GM12864 (cell line): ENCODE measurements around the gene DHX36.

Experiments used
- DNase-seq: peaks from one replicate; pipeline ENCODE4 v3.0.0-alpha.2; 2011; ENCODE audit warnings: low read depth
- H3K4me3 ChIP-seq: 2 replicates; pipeline ENCODE4 v1.5.1; 2011; ENCODE audit warnings: mild to moderate bottlenecking, low read depth, low read length, control low read depth
- TF ChIP-seq, protein P1 (sequence below): IDR thresholded peaks from 2 replicates; pipeline ENCODE4 v1.5.1; 2011; ENCODE audit warnings: low read depth, mild to moderate bottlenecking, moderate library complexity, low read length, control low read depth, inconsistent platforms; ENCODE audit errors: missing control alignments

DHX36 gene

DNA sequence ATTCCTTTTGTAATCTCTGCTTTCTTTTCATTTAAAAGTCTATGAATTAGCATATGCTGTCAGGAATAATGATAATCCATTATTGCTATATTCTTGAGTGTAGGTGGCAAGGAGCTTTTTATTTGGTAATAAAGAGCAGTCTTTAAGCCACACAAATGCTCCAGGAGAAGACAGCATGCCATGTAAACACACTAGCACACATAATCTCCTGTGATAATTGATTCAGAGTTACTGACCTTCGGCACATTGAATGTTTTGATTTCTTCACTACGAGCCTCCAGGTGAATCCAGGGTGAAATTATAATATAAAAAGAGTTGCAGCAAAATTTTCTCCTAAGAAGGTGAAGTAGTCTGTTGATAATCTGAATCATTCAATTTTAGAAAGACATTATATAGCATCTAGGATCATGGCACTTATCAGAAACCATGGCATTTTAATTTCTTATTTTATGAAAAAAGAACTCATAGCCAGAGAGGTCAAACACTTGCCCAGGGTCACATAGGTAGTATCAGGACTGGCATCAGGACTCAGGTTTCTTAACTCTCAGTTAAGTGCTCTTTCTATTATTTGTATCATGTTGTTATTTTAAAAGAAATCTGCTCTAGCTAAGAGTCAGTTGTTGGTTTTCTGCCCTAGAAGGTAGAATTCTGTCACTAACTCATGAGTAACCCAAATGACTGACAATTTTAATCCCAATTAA is 21.3 kb upstream of the DHX36 start:
- H3K4me3 ChIP-seq = no peak overlapping the region
- DNase-seq = no peak
- TF ChIP-seq, protein P1, sequence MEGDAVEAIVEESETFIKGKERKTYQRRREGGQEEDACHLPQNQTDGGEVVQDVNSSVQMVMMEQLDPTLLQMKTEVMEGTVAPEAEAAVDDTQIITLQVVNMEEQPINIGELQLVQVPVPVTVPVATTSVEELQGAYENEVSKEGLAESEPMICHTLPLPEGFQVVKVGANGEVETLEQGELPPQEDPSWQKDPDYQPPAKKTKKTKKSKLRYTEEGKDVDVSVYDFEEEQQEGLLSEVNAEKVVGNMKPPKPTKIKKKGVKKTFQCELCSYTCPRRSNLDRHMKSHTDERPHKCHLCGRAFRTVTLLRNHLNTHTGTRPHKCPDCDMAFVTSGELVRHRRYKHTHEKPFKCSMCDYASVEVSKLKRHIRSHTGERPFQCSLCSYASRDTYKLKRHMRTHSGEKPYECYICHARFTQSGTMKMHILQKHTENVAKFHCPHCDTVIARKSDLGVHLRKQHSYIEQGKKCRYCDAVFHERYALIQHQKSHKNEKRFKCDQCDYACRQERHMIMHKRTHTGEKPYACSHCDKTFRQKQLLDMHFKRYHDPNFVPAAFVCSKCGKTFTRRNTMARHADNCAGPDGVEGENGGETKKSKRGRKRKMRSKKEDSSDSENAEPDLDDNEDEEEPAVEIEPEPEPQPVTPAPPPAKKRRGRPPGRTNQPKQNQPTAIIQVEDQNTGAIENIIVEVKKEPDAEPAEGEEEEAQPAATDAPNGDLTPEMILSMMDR = no peak

DNA sequence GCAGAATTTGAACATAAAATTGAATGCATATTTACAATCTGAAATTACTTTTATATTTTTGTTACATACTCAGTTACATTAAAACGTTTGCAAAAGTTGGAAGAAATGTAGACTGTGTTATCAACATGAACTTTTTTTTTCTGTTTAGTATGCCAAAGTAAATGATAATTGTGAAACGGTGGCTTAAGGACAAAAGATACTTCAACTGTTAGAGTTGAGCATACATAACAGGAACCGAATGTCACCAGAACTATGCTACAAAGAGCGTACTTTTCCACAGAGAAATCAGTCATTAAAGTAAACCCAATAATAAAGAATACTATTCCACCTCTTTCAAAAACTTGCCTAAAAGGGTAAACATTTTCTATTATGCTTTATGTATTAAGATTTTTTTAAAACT is 14.3 kb upstream of the DHX36 start:
- DNase-seq = no peak
- TF ChIP-seq, protein P1 = no peak

DNA sequence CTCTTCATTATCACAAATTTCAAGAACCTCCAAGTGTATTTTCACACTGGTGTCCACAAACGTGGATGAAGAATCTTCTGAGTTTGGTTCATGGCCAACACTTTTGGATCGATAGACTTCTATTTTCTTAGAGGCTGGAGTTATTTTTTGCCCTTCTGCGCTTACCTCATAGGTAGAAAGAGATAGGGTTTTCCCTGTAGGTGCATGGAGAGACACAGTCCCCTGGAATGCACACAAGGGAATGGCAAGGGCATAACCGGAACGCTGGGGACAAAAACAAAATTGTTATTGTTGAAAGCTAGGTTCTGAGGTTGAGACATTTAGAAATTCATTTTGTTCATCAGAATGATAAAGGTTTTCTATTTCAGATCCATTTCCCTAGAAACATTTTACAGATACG is 13.7 kb upstream of the DHX36 start:
- DNase-seq = no peak
- TF ChIP-seq, protein P1 = no peak
- H3K4me3 ChIP-seq = no peak overlapping the region

More for the DNA sequence above, 14.3 kb upstream of the DHX36 start:
- H3K4me3 ChIP-seq = no peak overlapping the region

DNA sequence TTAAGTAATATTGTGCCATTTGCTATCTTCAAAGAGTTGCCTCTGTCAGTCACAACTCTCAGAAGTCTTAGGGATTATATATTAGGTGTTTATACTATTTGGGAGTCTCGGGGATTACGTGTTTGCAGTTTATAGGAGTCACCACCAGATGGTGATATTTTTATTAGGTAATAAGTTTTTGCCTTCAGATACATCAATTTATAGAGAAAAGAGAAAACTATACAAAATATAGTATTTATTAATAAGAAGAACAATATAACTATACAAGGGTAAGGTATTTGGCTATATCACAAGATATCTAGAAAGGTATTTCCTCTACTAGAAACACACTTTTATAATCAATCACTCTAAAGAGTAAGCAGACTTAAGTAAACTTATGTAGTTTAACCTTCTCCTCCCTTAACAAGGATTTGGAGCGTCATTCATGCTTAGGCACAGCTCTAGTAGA is 10.7 kb upstream of the DHX36 start:
- DNase-seq = no peak

DNA sequence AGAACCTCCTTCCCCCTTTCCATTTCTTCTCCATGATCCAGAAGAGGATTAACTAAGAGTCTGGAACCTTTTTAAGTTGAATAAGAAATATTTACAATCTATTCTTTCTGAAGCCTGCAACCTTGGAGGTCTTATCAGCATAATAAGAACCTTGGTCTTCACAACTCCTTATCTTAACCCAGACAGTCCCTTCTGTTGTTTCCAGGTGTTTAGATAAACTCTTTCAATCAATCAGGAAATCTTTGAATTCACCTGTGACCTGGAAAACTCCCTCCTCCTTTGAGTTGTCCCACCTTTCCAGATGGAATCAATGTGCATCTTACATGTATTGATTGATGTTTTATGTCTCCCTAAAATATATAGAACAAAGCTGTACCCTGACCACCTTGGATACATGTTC is 3.6 kb upstream of the DHX36 start:
- DNase-seq = no peak
- no peak overlapping the region for H3K4me3 ChIP-seq
- TF ChIP-seq, protein P1 = no peak

More for the DNA sequence above, 10.7 kb upstream of the DHX36 start:
- H3K4me3 ChIP-seq = no peak overlapping the region
- TF ChIP-seq, protein P1 = peak; percentile 23

DNA sequence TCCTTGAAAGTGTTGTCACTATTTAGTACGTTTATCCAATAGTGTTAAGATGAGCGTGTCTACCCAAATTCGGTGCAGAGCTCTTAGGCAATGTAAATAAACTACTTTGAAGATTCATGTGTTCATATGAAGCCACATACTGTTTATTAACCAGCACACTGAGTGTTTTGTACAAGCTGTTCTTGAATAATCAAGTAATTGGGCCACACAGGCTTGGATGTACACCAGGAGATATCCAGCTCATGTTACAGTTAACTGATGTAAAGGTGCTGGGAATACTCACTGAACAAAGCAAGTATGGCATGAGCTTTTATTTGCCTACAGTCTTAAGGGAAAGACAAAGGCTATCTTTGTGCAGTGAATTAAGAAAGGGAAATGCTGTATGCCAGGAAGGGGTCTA is 632 bp upstream of the DHX36 start:
- H3K4me3 ChIP-seq = no peak overlapping the region; the same call in 1 of the 2 replicates

More for the DNA sequence above, 632 bp upstream of the DHX36 start:
- TF ChIP-seq, protein P1 = no peak
- DNase-seq = no peak
